Psoas muscle (tissue), 8 donors: ENCODE data around the gene DSG3. TPM values are rescaled to one million over a fixed set of nuclear protein-coding genes. Genes with fewer than 3 reads are reported as not detected.

Experiments used
- ATAC-seq, 4 donors: fragments of 200-7000 bp; cut with Tn5 transposase; one replicate each; pipeline ENCODE4 v1.9.1; 2020; ENCODE audit warnings: moderate library complexity in 3 of 4, mild to moderate bottlenecking in 2 of 4
- DNase-seq, 2 donors: peaks; one replicate each; pipeline ENCODE4 v3.0.0-alpha.2; 2020
- H3K27ac ChIP-seq: fragments of 200-600 bp; one replicate; pipeline ENCODE4 v1.8.0; 2022
- H3K27me3 ChIP-seq, 3 donors: fragments of 200-600 bp in 1 of 3; one replicate each; pipeline versions ENCODE4 v1.6.1 to v1.8.0; 2013 to 2022; ENCODE audit warnings: low read length in 2 of 3, mild to moderate bottlenecking in 2 of 3, moderate library complexity in 1 of 3; ENCODE audit not compliant: insufficient read depth in 3 of 3
- H3K36me3 ChIP-seq, 2 donors: fragments of 200-600 bp in 1 of 2; one replicate each; pipeline versions ENCODE4 v1.6.1 to v1.8.0; 2013 to 2022; ENCODE audit warnings: low read depth in 1 of 2, mild to moderate bottlenecking in 1 of 2, moderate library complexity in 1 of 2; ENCODE audit not compliant: insufficient read depth in 1 of 2
- H3K4me1 ChIP-seq: fragments of 200-600 bp; one replicate; pipeline ENCODE4 v1.8.0; 2022
- H3K4me3 ChIP-seq: fragments of 200-600 bp; one replicate; pipeline ENCODE4 v1.8.0; 2022; ENCODE audit warnings: mild to moderate bottlenecking
- H3K9me3 ChIP-seq: fragments of 200-600 bp; one replicate; pipeline ENCODE4 v1.8.0; 2022
- WGBS, 3 donors: extraction: QIAGEN DNeasy Blood & Tissue Kit; methylation state at CpG; one replicate each; pipeline versions ENCODE4 v1.1.6 to v1.1.7; 2013; 5-methylcytosine and 5-hydroxymethylcytosine counted together
- intact Hi-C, 2 donors: fragments of 100-400 bp; cut with DNase I; formaldehyde crosslinking; loops; one replicate each; pipeline versions ENCODE4 v1.11.0 to v1.14.2; 2022
- polyA plus RNA-seq, 3 donors: library from polyadenylated mRNA; stranded (reverse); fragments of 200-250 nt; gene quantifications; one replicate each; pipeline ENCODE4 v1.2.3, GENCODE V29; 2013
- total RNA-seq, 4 donors: library from RNA; stranded (reverse); fragmentation: NEBNext Ultra II Directional in 2 of 4; extraction: Animal tissue kit (Norgen Biotek cat#: 25700) in 2 of 4; gene quantifications; one replicate each; pipeline versions ENCODE4 v1.2.1 to v1.2.4, GENCODE V29; 2021 to 2023
- TF ChIP-seq, protein P1 (sequence below): fragments of 200-600 bp; IDR thresholded peaks from one replicate; pipeline ENCODE4 v1.8.0; 2022; ENCODE audit warnings: antibody characterized with exemption
- donor health status: healthy with polysubstance abuse.
- donor health status: DM: no; HTN: no; CAD: no; lungs with moderate emphysema.
- donor health status: Bipolar disorder and iron deficiency.
- donor health status: healthy.
- donor health status: DM: yes; HTN: yes; CAD: no.
- donor health status: DM: no; HTN: no; CAD: no.
- donor health status: DM: no; HTN: no; CAD: no.
- donor health status: DM: yes; HTN: yes; CAD: no.

The DSG3 gene
- total and polyA plus RNA-seq, 7 donors: under 0.01 to 0.04 (median 0.02) TPM; not detected in 3

DNA sequence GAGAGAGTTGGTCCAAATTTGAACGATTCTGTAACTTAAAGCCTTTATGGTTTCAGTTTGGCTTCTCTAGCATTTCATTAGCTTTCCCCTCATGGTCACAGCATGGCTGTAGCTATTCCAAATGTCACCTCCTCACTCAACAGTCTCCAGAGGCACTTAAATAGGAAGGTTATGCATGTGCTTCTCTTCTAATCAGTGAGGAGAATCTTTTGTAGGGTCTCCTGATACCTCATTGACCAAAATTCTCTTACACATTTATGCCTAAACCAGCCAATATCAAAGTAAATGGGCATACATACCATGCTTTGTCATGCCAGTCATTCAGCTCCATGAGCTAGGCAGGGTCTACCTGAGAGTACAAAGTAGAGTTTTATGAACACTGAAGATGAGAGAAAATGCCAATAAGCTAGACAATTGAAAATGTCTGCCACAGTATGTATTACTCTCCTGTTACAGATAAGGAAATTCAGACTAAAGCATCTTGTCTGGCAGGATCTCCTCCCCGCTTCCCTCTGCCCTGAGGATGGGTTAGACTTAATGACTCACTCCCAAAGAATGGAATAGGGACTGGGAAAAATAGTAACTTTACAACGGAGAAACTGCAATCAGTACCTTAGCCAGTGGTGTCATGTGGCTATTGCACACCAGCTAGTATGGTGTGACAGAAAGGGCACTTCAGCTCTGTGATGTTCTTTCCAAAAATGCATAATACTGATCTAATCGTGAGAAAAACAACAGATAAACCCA lies 65.8 kb downstream of the DSG3 start:
- no peak for DNase-seq
- Histone ChIP-seq H3K27me3 (peaks cover 0 to 3% (median 0%) of the 10 kb centered on the region in 3 donors), H3K4me3 (no peak overlapping the region), H3K4me1 (no peaks in the 10 kb centered on the region), H3K9me3 (no peaks in the 10 kb centered on the region), H3K27ac (no peak overlapping the region), H3K36me3 (no peaks in the 10 kb centered on the region)
- no peak for ATAC-seq
- intact Hi-C loops: no loop called here
- TF ChIP-seq, protein P1, sequence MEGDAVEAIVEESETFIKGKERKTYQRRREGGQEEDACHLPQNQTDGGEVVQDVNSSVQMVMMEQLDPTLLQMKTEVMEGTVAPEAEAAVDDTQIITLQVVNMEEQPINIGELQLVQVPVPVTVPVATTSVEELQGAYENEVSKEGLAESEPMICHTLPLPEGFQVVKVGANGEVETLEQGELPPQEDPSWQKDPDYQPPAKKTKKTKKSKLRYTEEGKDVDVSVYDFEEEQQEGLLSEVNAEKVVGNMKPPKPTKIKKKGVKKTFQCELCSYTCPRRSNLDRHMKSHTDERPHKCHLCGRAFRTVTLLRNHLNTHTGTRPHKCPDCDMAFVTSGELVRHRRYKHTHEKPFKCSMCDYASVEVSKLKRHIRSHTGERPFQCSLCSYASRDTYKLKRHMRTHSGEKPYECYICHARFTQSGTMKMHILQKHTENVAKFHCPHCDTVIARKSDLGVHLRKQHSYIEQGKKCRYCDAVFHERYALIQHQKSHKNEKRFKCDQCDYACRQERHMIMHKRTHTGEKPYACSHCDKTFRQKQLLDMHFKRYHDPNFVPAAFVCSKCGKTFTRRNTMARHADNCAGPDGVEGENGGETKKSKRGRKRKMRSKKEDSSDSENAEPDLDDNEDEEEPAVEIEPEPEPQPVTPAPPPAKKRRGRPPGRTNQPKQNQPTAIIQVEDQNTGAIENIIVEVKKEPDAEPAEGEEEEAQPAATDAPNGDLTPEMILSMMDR: no peak
- WGBS, 3 donors: 59 to 63% (median 61%) methylated on average over 4 of the region's 4 CpGs

DNA sequence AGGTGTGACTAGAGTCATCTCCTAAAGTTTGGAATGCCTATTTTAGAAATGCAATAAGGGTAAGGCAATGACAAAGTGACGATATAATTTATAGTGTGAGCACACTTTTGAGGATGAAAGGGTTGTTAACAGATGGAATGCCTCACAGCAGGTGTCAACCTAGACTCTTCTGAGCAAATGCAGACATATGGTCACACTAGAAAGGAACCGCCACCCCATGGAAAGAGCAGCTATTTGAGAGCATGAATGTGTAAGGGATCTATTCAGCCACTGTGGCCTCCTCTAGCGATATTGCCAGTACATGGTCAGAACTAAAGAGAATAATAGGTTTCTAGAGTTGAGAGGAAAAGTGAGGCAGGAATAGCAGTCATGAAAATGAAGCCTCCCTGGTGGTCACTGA lies 68.9 kb downstream of the DSG3 start:
- H3K27ac ChIP-seq: no peak overlapping the region
- WGBS, 3 donors: 55 to 62% (median 60%) methylated on average over 3 of the region's 3 CpGs

DNA sequence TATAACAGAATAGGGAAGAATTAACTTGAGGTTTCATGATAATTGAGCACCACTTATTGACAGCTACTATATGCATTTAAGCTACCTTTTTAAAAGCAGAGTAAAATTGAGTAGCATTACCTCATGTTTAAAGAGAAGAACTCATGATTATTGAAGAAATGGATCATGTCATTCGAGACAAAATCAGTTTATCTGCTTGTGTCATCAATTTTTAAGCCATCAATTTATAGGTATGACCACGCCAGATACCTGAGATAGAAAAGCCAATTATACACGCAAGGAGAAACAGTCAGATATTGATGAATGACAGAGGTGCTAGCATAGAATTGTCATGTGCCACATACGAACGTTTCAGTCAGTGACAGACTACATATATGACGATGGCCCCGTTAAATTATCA lies 78.8 kb downstream of the DSG3 start:
- Histone ChIP-seq H3K4me1 (no peaks in the 10 kb centered on the region), H3K27ac (no peak overlapping the region), H3K9me3 (no peaks in the 10 kb centered on the region), H3K4me3 (no peak overlapping the region), H3K27me3 (no peaks in the 10 kb centered on the region), H3K36me3 (no peaks in the 10 kb centered on the region)
- DNase-seq (no peak), ATAC-seq (no peak)
- intact Hi-C loops: no loop called here
- 79 to 90% (median 82%) methylated on average over 7 of the region's 7 CpGs for WGBS, 3 donors
- TF ChIP-seq, protein P1: no peak

More for the DNA sequence above, 68.9 kb downstream of the DSG3 start:
- H3K4me1 ChIP-seq: no peaks in the 10 kb centered on the region
- no peak for ATAC-seq
- no peaks in the 10 kb centered on the region for H3K9me3 ChIP-seq
- TF ChIP-seq, protein P1: no peak
- intact Hi-C loops: no loop called here
- no peak overlapping the region for H3K4me3 ChIP-seq
- H3K36me3 ChIP-seq: no peaks in the 10 kb centered on the region
- DNase-seq: no peak
- peaks cover 0 to 3% (median 0%) of the 10 kb centered on the region in 3 donors for H3K27me3 ChIP-seq

Other genes starting within 250 kb of the DSG3 start
- gene DSG1, start 129.6 kb upstream of the DSG3 start, total RNA-seq: not detected
- gene DSG1, start 129.6 kb upstream of the DSG3 start, polyA plus RNA-seq: not detected
- gene DSG4, start 71.0 kb upstream of the DSG3 start, total RNA-seq: not detected
- gene DSG4, start 71.0 kb upstream of the DSG3 start, polyA plus RNA-seq: not detected
- gene DSG2, start 50.4 kb downstream of the DSG3 start, total RNA-seq: 1 to 10 TPM in 2 of 4 donors, under 1 TPM in 2; 0.76 to 1.8 (median 1.2) TPM
- under 1 TPM; 0.33 to 0.95 (median 0.93) TPM for gene DSG2, start 50.4 kb downstream of the DSG3 start, polyA plus RNA-seq
- not detected for gene TTR, start 144.1 kb downstream of the DSG3 start, total RNA-seq
- gene TTR, start 144.1 kb downstream of the DSG3 start, polyA plus RNA-seq: under 1 TPM in 2 of 3 donors, not detected in 1; 0.21 to 0.25 TPM
- gene B4GALT6, start 236.8 kb downstream of the DSG3 start, total RNA-seq: 10 to 100 TPM in 1 of 4 donors, 1 to 10 TPM in 3; 4.1 to 13.3 (median 9.0) TPM
- 1 to 10 TPM in 2 of 3 donors, under 1 TPM in 1; 0.98 to 6.7 (median 4.0) TPM for gene B4GALT6, start 236.8 kb downstream of the DSG3 start, polyA plus RNA-seq